GM18951 (cell line): Measurements from ENCODE around the gene SYCP2.

Experiments used
- POLR2A ChIP-seq: IDR thresholded peaks from 4 replicates; pipeline ENCODE4 v1.6.1; 2011; ENCODE audit warnings: mild to moderate bottlenecking; ENCODE audit not compliant: insufficient read length, insufficient read depth; ENCODE audit errors: extremely low read depth
- in situ Hi-C: fragments of 300-500 bp; cut with MboI; formaldehyde crosslinking; loops from one replicate; pipeline ENCODE4 v1.12.0; 2022; ENCODE audit warnings: low sequenced_read_pairs, mixed read lengths, inconsistent platforms; ENCODE audit not compliant: unreplicated experiment

SYCP2 gene

DNA sequence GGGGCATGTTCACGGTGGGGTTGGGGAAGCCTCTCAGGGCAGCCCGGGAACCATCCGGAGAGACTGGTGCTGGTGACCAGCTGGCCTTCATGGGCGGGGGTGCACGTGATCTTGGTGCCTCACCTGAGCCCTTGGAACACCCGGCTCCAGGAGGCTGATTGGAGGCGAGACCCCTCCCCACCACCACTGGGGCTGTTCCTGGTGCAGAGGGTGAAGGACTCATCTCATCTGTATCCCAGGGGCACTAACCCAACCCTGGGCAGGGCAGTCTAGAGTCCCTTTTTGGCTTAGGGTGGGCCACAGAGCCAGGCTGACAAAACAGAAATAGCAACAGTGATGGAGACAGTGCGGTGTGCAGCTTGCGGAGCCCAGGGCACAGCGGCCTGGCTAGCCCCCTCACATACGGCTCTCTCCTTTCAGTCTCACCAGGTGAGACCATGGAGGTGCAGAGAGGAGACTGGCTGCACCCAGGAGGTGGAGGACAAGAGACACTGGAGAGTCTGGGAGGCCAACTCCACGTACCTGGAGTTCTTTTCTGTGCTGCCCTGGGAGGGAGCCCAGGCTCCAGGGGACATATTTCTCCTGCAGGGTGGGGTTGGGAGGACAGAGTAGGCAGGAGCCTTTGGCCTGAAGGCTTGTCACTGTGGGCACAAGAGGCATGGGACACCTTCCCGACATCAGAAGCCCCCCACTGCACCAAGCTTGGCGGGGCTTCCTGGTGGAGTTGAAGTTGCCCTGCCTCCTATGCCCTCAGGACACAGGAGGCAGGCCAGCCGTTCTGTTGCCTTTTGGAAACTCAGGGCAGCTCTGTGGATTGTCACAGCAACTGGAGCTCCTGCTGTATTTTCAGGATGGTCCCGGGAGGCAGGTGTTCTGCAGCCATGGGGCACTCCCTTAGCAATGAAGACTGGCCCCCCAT, 106.0 kb downstream of the SYCP2 start:
- in situ Hi-C loops, result no loop called here

DNA sequence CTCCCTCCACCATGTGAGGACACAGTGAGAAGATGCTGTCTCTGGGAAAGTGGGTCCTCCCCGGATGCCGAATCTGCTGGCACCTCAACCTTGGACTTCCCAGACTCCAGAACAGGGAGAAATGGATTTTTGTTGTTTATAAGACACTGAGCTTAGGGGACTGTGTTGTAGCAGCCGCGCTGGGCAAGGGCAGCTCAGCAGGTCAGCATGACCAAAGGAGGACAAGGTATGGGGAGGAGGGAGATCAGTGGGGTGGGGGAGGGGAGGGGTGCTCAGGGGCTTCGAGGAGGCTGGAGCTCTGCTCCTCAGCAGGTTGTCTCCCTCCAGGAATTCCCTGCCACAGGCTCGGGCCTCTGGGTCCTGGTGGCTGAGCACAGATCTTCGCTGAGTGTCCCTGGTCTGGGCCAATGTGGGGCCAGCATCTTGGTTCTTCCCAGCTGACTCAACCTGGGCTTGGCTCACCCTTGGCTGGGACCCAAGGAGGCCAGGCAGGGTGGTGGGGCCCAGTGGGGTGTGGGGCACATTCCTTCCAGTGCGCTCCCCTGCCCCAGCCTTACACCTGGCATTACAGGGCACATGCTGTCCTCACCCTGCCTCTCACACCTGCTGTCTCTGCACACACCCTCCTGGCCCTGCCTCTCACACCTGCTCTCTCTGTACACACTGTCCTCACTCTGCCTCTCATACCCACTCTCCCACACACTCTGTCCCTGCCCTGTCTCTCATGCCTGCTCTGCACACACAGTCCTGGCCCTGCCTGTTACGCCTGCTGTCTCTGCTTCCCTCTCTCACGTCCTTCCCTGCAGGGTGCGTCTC, 107.3 kb downstream of the SYCP2 start:
- no peak for TF ChIP-seq POLR2A
- in situ Hi-C loops, result no loop called here

More for the DNA sequence above, 106.0 kb downstream of the SYCP2 start:
- no peak for TF ChIP-seq POLR2A

- in situ Hi-C loops, result no loop called here
- no peak for TF ChIP-seq POLR2A
Observed at GRCh38 chr20:59825563-59825920, 107.9 kb downstream of the SYCP2 start.

GRCh38 chr20:59824711-59825562, 108.5 kb downstream of the SYCP2 start:
- no peak for TF ChIP-seq POLR2A
- in situ Hi-C loops, result no loop called here

- no peak for TF ChIP-seq POLR2A
- in situ Hi-C loops, result no loop called here
Observed at GRCh38 chr20:59823491-59824259, 109.8 kb downstream of the SYCP2 start.

DNA sequence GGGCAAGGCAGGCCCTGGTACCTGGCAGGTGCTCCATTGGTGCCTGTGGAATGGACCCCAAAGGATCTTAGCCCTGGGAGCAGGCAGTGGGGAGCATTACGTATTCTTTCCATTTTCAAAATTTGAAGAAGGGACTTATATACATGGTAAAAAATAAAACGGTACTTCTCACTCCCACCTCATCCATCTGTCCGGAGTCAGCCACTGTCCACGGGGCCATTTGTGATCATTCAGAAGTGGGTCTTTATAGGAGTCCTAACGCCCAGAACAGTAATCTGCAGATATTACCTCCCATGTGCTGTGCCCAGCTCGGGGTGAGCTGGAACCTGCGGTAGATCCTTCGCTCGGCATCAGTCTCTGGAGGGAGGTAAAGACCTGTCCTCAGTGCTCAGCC, 110.4 kb downstream of the SYCP2 start:
- no peak for TF ChIP-seq POLR2A
- in situ Hi-C loops, result no loop called here

- in situ Hi-C loops, result no loop called here
- no peak for TF ChIP-seq POLR2A
Observed at GRCh38 chr20:59822291-59823029, 111.0 kb downstream of the SYCP2 start.

DNA sequence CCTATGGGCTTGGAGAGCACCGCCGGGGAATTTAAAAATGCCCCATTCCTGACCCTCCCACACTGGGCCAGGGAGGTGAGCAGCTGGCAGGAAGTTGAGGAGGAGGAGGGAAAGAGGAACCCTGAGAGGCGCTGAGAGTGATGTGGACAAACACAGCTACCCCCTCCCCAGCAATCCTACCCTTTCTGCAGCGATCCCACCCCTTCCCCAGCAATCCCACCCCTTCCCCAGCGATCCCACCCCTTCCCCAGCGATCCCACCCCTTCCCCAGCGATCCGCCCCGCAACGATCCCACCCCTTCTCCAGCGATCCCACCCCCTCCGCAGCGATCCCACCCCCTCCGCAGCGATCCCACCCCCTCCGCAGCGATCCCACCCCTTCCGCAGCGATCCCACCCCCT, 111.6 kb downstream of the SYCP2 start:
- in situ Hi-C loops, result no loop called here
- TF ChIP-seq POLR2A, result no peak

DNA sequence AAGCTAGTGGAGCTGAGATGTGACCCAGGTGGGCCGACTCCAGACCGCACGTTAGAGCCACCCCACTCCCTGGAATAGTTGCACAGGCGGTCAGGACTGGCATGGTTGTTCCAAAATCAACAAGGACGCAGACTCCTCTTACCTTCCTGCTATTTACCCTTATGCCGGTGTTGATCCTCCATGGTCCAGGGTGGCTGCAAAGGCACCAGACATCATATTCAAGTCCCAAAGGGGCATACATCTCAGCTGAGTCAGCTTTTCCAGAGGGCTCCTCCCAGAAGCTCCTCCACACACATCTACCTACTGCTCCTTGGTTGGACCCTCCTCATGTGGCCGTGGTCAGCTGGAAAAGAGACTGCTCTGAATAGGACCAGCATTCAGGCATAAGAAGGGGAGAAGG, 112.2 kb downstream of the SYCP2 start:
- TF ChIP-seq POLR2A, result no peak
- in situ Hi-C loops, result no loop called here

DNA sequence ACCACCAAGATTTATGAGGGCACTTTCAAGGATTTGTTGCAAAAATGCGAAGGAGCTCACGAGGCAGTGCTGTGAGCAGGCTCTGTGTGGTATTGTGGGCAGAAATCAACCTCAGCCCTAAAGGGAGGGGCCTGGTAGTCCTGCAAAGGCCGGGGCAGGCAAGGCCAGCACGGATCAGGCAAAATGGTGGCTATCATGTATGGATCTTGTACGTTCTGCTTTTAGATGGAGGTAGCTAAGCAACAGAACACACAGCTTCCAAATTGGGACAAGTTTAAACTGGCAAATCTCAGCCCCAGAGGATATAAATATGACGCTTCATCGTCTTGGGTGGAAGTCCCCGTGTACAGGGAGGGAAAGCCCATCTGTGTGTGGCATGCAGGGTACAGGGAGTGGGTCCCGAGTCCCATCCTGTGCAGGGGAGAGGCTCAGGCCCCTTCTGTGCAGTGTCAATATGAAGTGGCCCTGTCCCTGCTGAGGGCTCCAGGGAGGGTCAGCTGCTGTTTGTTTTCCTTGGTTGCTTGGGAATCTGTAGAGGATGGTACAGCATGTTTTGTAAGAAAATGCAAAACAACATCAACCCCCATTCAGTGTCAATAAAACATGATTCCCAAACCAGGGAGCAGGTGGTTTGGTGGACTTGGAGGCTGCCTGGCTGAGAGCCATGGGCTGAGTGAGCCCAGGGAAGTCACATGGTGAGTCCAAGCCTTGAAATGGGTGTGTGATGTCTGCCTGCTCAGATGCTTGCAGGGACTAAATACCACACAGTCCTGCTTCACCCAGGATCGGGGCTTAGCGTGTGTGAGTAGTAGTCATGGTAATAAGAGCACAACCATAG, 113.0 kb downstream of the SYCP2 start:
- in situ Hi-C loops, result no loop called here

DNA sequence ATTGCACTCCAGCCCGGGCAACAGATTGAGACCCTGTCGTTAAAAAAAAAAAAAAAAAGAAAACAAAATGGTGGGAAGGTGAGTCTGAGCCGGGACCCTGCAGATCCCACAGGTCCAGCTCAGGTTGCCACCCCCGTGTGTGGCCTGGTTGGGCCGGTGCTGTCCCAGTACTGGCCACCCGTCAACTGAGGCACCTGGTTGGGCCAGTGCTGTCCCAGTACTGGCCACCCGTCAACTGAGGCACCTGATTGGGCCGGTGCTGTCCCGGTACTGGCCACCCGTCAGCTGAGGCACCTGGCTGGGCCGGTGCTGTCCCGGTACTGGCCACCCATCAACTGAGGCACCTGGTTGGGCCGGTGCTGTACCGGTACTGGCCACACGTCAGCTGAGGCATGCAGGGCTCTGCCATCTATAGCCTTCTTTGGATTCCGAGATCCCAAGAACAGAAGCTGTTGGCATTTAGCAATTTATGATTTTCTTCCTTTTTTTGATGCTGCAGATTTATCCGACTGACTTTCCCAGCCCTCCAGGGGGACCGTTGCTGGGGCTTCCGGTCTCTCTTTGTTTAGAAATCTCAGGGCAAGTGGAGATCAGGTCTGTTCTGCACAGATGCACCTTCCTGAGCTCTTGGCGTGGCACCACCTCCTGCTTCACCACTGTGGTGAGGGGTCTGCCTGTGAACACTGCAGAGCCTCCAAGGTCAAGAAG, 113.8 kb downstream of the SYCP2 start:
- TF ChIP-seq POLR2A, result no peak
- in situ Hi-C loops, result no loop called here

More for the DNA sequence above, 113.0 kb downstream of the SYCP2 start:
- TF ChIP-seq POLR2A, result no peak

DNA sequence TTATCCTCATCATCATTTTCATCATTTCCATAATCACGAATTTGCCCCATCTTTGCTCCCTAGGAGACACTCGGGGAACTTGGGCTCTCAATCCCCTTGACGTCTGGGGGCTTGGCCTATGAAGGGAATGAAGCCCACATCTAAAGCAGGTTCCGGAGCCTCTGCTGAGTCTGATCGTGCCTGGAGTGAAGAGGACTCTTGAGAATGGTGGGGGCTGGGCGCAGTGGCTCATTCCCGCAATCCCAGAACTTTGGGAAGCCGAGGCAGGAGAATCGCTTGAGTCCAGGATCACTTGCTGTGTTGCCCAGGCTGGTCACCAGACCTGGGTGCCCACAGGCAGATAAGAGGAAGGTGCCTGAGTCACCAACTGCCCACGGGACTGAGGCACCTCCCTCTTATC, 114.5 kb downstream of the SYCP2 start:
- no peak for TF ChIP-seq POLR2A
- in situ Hi-C loops, result no loop called here
